ENCODE measurements around the gene RGS5. TPM values are rescaled to one million over a fixed set of nuclear protein-coding genes. Genes with fewer than 3 reads are reported as not detected.

RGS5 gene
- total and polyA plus RNA-seq, 4 donors, result 4.6 to 12.7 (median 7.4) TPM

- no peaks in the 10 kb centered on the region for H3K9me3 ChIP-seq (ENCODE audit: control insufficient read depth in 4 of 4, low read length in 3 of 4)
- 75% methylated on average over 2 of the region's 2 CpGs for WGBS
- H3K36me3 ChIP-seq (ENCODE audit: control insufficient read depth in 4 of 4, insufficient read depth in 3 of 4, low read depth in 1 of 4, low read length in 3 of 4), result peaks cover 0 to under 1% (median 0%) of the 10 kb centered on the region in 4 donors
- H3K4me3 ChIP-seq (ENCODE audit: low read depth in 1 of 3, low read length in 3 of 3), result no peak overlapping the region
- DNase-seq (ENCODE audit: low spot score), result no peak
- no peak overlapping the region for H3K27ac ChIP-seq (ENCODE audit: low read depth in 1 of 2, low read length in 2 of 2)
- peaks cover 0 to 5% (median 0%) of the 10 kb centered on the region in 4 donors for H3K27me3 ChIP-seq (ENCODE audit: control insufficient read depth in 4 of 4, insufficient read depth in 4 of 4, low read length in 3 of 4)
- H3K4me1 ChIP-seq (ENCODE audit: control insufficient read depth in 4 of 4, insufficient read depth in 4 of 4, low read length in 3 of 4), result peaks cover 0 to 2% (median 0%) of the 10 kb centered on the region in 4 donors
- H3K9ac ChIP-seq (ENCODE audit: low read depth in 1 of 2, low read length in 2 of 2), result peak overlapping the region in 1 of 2 donors; percentile 16
- no peak for TF ChIP-seq EGR1 (IDR thresholded peaks at IDR 0.05; ENCODE audit: low read depth in 2 of 2)
- TF ChIP-seq RAD21 (IDR thresholded peaks at IDR 0.05), result no peak
- no peak for TF ChIP-seq HNF4A (conservative IDR thresholded peaks at IDR 0.05)
- TF ChIP-seq SP1 (IDR thresholded peaks at IDR 0.05), result no peak
- TF ChIP-seq JUND (IDR thresholded peaks at IDR 0.05), result no peak
- TF ChIP-seq, protein P1, sequence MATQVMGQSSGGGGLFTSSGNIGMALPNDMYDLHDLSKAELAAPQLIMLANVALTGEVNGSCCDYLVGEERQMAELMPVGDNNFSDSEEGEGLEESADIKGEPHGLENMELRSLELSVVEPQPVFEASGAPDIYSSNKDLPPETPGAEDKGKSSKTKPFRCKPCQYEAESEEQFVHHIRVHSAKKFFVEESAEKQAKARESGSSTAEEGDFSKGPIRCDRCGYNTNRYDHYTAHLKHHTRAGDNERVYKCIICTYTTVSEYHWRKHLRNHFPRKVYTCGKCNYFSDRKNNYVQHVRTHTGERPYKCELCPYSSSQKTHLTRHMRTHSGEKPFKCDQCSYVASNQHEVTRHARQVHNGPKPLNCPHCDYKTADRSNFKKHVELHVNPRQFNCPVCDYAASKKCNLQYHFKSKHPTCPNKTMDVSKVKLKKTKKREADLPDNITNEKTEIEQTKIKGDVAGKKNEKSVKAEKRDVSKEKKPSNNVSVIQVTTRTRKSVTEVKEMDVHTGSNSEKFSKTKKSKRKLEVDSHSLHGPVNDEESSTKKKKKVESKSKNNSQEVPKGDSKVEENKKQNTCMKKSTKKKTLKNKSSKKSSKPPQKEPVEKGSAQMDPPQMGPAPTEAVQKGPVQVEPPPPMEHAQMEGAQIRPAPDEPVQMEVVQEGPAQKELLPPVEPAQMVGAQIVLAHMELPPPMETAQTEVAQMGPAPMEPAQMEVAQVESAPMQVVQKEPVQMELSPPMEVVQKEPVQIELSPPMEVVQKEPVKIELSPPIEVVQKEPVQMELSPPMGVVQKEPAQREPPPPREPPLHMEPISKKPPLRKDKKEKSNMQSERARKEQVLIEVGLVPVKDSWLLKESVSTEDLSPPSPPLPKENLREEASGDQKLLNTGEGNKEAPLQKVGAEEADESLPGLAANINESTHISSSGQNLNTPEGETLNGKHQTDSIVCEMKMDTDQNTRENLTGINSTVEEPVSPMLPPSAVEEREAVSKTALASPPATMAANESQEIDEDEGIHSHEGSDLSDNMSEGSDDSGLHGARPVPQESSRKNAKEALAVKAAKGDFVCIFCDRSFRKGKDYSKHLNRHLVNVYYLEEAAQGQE (IDR thresholded peaks at IDR 0.05), result no peak
- no peak for TF ChIP-seq YY1 (IDR thresholded peaks at IDR 0.05)
- TF ChIP-seq TAF1 (conservative IDR thresholded peaks at IDR 0.05), result no peak
- TF ChIP-seq FOXA2 (IDR thresholded peaks at IDR 0.05), result no peak
- no peak for TF ChIP-seq NR2F2 (IDR thresholded peaks at IDR 0.05)
- TF ChIP-seq ATF3 (IDR thresholded peaks at IDR 0.05), result no peak
- TF ChIP-seq FOXA1 (IDR thresholded peaks at IDR 0.05), result no peak
- TF ChIP-seq ZBTB33 (IDR thresholded peaks at IDR 0.05), result no peak
- TF ChIP-seq RXRA (IDR thresholded peaks at IDR 0.05), result no peak
- TF ChIP-seq MAX (IDR thresholded peaks at IDR 0.05), result no peak
- no peak for TF ChIP-seq GABPA (IDR thresholded peaks at IDR 0.05 in 1 of 2, conservative IDR thresholded peaks at IDR 0.05 in 1 of 2)
- TF ChIP-seq, protein P2, sequence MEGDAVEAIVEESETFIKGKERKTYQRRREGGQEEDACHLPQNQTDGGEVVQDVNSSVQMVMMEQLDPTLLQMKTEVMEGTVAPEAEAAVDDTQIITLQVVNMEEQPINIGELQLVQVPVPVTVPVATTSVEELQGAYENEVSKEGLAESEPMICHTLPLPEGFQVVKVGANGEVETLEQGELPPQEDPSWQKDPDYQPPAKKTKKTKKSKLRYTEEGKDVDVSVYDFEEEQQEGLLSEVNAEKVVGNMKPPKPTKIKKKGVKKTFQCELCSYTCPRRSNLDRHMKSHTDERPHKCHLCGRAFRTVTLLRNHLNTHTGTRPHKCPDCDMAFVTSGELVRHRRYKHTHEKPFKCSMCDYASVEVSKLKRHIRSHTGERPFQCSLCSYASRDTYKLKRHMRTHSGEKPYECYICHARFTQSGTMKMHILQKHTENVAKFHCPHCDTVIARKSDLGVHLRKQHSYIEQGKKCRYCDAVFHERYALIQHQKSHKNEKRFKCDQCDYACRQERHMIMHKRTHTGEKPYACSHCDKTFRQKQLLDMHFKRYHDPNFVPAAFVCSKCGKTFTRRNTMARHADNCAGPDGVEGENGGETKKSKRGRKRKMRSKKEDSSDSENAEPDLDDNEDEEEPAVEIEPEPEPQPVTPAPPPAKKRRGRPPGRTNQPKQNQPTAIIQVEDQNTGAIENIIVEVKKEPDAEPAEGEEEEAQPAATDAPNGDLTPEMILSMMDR (IDR thresholded peaks at IDR 0.05; ENCODE audit: low read depth, low read length, missing input control), result no peak
- TF ChIP-seq HNF4G (IDR thresholded peaks at IDR 0.05), result no peak
These were observed 30.1 kb downstream of the RGS5 start for GRCh38 chr1:163172596-163172995.

Measured in liver (tissue), 9 donors.